Rectal smooth muscle tissue (tissue), 1 donor: Measurements from ENCODE around the gene JAKMIP2.

Experiments
- H3K27ac ChIP-seq: one replicate; pipeline ENCODE4 v1.7.0; 2013; ENCODE audit warnings: low read depth, low read length, inconsistent platforms
- H3K27me3 ChIP-seq: one replicate; pipeline ENCODE4 v1.7.0; 2013; ENCODE audit warnings: low read length; ENCODE audit not compliant: control insufficient read depth, insufficient read depth
- H3K36me3 ChIP-seq: one replicate; pipeline ENCODE4 v1.7.0; 2013; ENCODE audit warnings: low read length; ENCODE audit not compliant: control insufficient read depth, insufficient read depth
- H3K4me1 ChIP-seq: one replicate; pipeline ENCODE4 v1.7.0; 2013; ENCODE audit warnings: low read length; ENCODE audit not compliant: control insufficient read depth, insufficient read depth
- H3K4me3 ChIP-seq: one replicate; pipeline ENCODE4 v1.7.0; 2013; ENCODE audit warnings: low read length
- H3K9ac ChIP-seq: one replicate; pipeline ENCODE4 v1.7.0; 2013; ENCODE audit warnings: low read length

The JAKMIP2 gene

GRCh38 chr5:147708708-147709107 is 73.8 kb downstream of the JAKMIP2 start:
- Histone ChIP-seq H3K9ac (no peak overlapping the region), H3K27ac (no peak overlapping the region), H3K27me3 (no peaks in the 10 kb centered on the region), H3K36me3 (no peaks in the 10 kb centered on the region), H3K4me3 (no peak overlapping the region), H3K4me1 (no peaks in the 10 kb centered on the region)

GRCh38 chr5:147704544-147704943 is 78.0 kb downstream of the JAKMIP2 start:
- no peak overlapping the region for H3K4me3 ChIP-seq
- H3K27me3 ChIP-seq = no peaks in the 10 kb centered on the region
- no peak overlapping the region for H3K9ac ChIP-seq
- H3K4me1 ChIP-seq = no peaks in the 10 kb centered on the region
- no peaks in the 10 kb centered on the region for H3K36me3 ChIP-seq
- H3K27ac ChIP-seq = no peak overlapping the region

- Histone ChIP-seq H3K27me3 (no peaks in the 10 kb centered on the region), H3K4me1 (no peaks in the 10 kb centered on the region), H3K36me3 (no peaks in the 10 kb centered on the region), H3K9ac (no peak overlapping the region), H3K27ac (no peak overlapping the region), H3K4me3 (no peak overlapping the region)
Measured at GRCh38 chr5:147701468-147701867, 81.1 kb downstream of the JAKMIP2 start.

- Histone ChIP-seq H3K4me1 (no peaks in the 10 kb centered on the region), H3K4me3 (no peak overlapping the region), H3K27me3 (no peaks in the 10 kb centered on the region), H3K27ac (no peak overlapping the region), H3K36me3 (no peaks in the 10 kb centered on the region), H3K9ac (no peak overlapping the region)
Measured at GRCh38 chr5:147699496-147700088, 82.9 kb downstream of the JAKMIP2 start.

GRCh38 chr5:147697380-147697779 is 85.1 kb downstream of the JAKMIP2 start:
- no peaks in the 10 kb centered on the region for H3K4me1 ChIP-seq
- H3K36me3 ChIP-seq = no peaks in the 10 kb centered on the region
- H3K27me3 ChIP-seq = no peaks in the 10 kb centered on the region
- no peak overlapping the region for H3K27ac ChIP-seq
- H3K9ac ChIP-seq = no peak overlapping the region
- H3K4me3 ChIP-seq = no peak overlapping the region

- Histone ChIP-seq H3K9ac (no peak overlapping the region), H3K36me3 (no peaks in the 10 kb centered on the region), H3K27ac (no peak overlapping the region), H3K4me3 (no peak overlapping the region), H3K27me3 (no peaks in the 10 kb centered on the region), H3K4me1 (peaks cover 8% of the 10 kb centered on the region)
Measured at GRCh38 chr5:147694772-147695171, 87.8 kb downstream of the JAKMIP2 start.

- Histone ChIP-seq H3K27me3 (no peaks in the 10 kb centered on the region), H3K4me1 (peaks cover 13% of the 10 kb centered on the region), H3K27ac (no peak overlapping the region), H3K4me3 (no peak overlapping the region), H3K9ac (no peak overlapping the region), H3K36me3 (no peaks in the 10 kb centered on the region)
Measured at GRCh38 chr5:147693233-147693632, 89.3 kb downstream of the JAKMIP2 start.

GRCh38 chr5:147691130-147691529 is 91.4 kb downstream of the JAKMIP2 start:
- Histone ChIP-seq H3K9ac (no peak overlapping the region), H3K4me3 (no peak overlapping the region), H3K4me1 (peaks cover 15% of the 10 kb centered on the region), H3K36me3 (no peaks in the 10 kb centered on the region), H3K27ac (no peak overlapping the region), H3K27me3 (no peaks in the 10 kb centered on the region)

GRCh38 chr5:147690595-147690994 is 91.9 kb downstream of the JAKMIP2 start:
- no peak overlapping the region for H3K4me3 ChIP-seq
- no peak overlapping the region for H3K27ac ChIP-seq
- no peaks in the 10 kb centered on the region for H3K36me3 ChIP-seq

GRCh38 chr5:147689426-147689825 is 93.1 kb downstream of the JAKMIP2 start:
- Histone ChIP-seq H3K36me3 (no peaks in the 10 kb centered on the region), H3K4me1 (peaks cover 15% of the 10 kb centered on the region), H3K9ac (no peak overlapping the region), H3K27ac (peak overlapping the region; percentile 38), H3K27me3 (no peaks in the 10 kb centered on the region), H3K4me3 (no peak overlapping the region)

More at GRCh38 chr5:147690595-147690994, 91.9 kb downstream of the JAKMIP2 start:
- Histone ChIP-seq H3K9ac (no peak overlapping the region), H3K4me1 (peaks cover 15% of the 10 kb centered on the region), H3K27me3 (no peaks in the 10 kb centered on the region)

- H3K9ac ChIP-seq = no peak overlapping the region
- peak overlapping the region; percentile 38 for H3K27ac ChIP-seq
- H3K36me3 ChIP-seq = no peaks in the 10 kb centered on the region
- H3K4me1 ChIP-seq = peaks cover 15% of the 10 kb centered on the region
- no peaks in the 10 kb centered on the region for H3K27me3 ChIP-seq
- no peak overlapping the region for H3K4me3 ChIP-seq
Measured at GRCh38 chr5:147688656-147689356, 93.7 kb downstream of the JAKMIP2 start.

GRCh38 chr5:147687118-147687517 is 95.4 kb downstream of the JAKMIP2 start:
- Histone ChIP-seq H3K4me1 (peaks cover 15% of the 10 kb centered on the region), H3K27ac (no peak overlapping the region), H3K36me3 (no peaks in the 10 kb centered on the region)

GRCh38 chr5:147686421-147686820 is 96.1 kb downstream of the JAKMIP2 start:
- Histone ChIP-seq H3K4me1 (peaks cover 11% of the 10 kb centered on the region), H3K27ac (no peak overlapping the region), H3K27me3 (no peaks in the 10 kb centered on the region), H3K4me3 (no peak overlapping the region), H3K9ac (no peak overlapping the region), H3K36me3 (no peaks in the 10 kb centered on the region)

More at GRCh38 chr5:147687118-147687517, 95.4 kb downstream of the JAKMIP2 start:
- H3K9ac ChIP-seq = no peak overlapping the region
- H3K27me3 ChIP-seq = no peaks in the 10 kb centered on the region
- no peak overlapping the region for H3K4me3 ChIP-seq
